ENCODE results near the gene MCOLN1.

- TF ChIP-seq, protein P1, sequence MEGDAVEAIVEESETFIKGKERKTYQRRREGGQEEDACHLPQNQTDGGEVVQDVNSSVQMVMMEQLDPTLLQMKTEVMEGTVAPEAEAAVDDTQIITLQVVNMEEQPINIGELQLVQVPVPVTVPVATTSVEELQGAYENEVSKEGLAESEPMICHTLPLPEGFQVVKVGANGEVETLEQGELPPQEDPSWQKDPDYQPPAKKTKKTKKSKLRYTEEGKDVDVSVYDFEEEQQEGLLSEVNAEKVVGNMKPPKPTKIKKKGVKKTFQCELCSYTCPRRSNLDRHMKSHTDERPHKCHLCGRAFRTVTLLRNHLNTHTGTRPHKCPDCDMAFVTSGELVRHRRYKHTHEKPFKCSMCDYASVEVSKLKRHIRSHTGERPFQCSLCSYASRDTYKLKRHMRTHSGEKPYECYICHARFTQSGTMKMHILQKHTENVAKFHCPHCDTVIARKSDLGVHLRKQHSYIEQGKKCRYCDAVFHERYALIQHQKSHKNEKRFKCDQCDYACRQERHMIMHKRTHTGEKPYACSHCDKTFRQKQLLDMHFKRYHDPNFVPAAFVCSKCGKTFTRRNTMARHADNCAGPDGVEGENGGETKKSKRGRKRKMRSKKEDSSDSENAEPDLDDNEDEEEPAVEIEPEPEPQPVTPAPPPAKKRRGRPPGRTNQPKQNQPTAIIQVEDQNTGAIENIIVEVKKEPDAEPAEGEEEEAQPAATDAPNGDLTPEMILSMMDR (IDR thresholded peaks at IDR 0.05): no peak
- peak in 1 of 2 donors; percentile 70 for TF ChIP-seq POLR2A (IDR thresholded peaks at IDR 0.05)
These were observed 12.9 kb downstream of the MCOLN1 start, which contains the start of gene PNPLA6 for GRCh38 chr19:7535047-7535997.

Data from thyroid gland (tissue), 4 donors.